Tibial nerve (tissue), 3 donors: Measurements from ENCODE around the gene ZFAND5.

Source experiments
- CTCF ChIP-seq, 5 experiments: fragments of 200-600 bp in 3 of 5; fragments of 450-650 bp in 2 of 5; sonication (generic) in 3 of 5; IDR thresholded peaks; one replicate each; pipeline ENCODE4 v1.5.1; 2016 to 2019; ENCODE audit warnings: antibody characterized with exemption in 5 of 5, mild to moderate bottlenecking in 3 of 5, moderate library complexity in 2 of 5
- POLR2A ChIP-seq, 2 donors: fragments of 450-650 bp; IDR thresholded peaks; one replicate each; pipeline ENCODE4 v1.6.1; 2017; ENCODE audit warnings: antibody characterized with exemption in 2 of 2, mild to moderate bottlenecking in 2 of 2, moderate library complexity in 2 of 2

- TF ChIP-seq POLR2A (IDR thresholded peaks at IDR 0.05) (no peak), CTCF (IDR thresholded peaks at IDR 0.05) (no peak)
Measured at GRCh38 chr9:72354704-72355103, 10.3 kb downstream of the ZFAND5 start.
